OCI-LY7 (cell line): ENCODE data around the gene GABARAPL2.

Experiments used
- EZH2phosphoT487 ChIP-seq: fragments of 200-600 bp; sonication (generic); IDR thresholded peaks from 2 replicates; pipeline ENCODE4 v1.6.1; 2018; ENCODE audit warnings: low read depth, borderline replicate concordance, mild to moderate bottlenecking, mixed run types, antibody characterized with exemption, low read length, moderate library complexity, mixed read lengths
- TF ChIP-seq, protein P1 (sequence below): fragments of 200-600 bp; sonication (generic); conservative IDR thresholded peaks from 2 replicates; pipeline ENCODE4 v1.5.1; 2014; ENCODE audit warnings: mild to moderate bottlenecking, antibody characterized with exemption, low read length, moderate library complexity, mixed read lengths

- TF ChIP-seq, protein P1, sequence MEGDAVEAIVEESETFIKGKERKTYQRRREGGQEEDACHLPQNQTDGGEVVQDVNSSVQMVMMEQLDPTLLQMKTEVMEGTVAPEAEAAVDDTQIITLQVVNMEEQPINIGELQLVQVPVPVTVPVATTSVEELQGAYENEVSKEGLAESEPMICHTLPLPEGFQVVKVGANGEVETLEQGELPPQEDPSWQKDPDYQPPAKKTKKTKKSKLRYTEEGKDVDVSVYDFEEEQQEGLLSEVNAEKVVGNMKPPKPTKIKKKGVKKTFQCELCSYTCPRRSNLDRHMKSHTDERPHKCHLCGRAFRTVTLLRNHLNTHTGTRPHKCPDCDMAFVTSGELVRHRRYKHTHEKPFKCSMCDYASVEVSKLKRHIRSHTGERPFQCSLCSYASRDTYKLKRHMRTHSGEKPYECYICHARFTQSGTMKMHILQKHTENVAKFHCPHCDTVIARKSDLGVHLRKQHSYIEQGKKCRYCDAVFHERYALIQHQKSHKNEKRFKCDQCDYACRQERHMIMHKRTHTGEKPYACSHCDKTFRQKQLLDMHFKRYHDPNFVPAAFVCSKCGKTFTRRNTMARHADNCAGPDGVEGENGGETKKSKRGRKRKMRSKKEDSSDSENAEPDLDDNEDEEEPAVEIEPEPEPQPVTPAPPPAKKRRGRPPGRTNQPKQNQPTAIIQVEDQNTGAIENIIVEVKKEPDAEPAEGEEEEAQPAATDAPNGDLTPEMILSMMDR, result no peak
- TF ChIP-seq EZH2phosphoT487, result no peak
Measured at GRCh38 chr16:75584108-75584507, 17.9 kb downstream of the GABARAPL2 start.
